Measurements from ENCODE around the gene C1orf210.

- TF ChIP-seq EZH2 (IDR thresholded peaks at IDR 0.05): no peak
- no peak for TF ChIP-seq POLR2AphosphoS5 (IDR thresholded peaks at IDR 0.05; ENCODE audit: borderline replicate concordance, low read depth, low read length)
Measured at GRCh38 chr1:43272161-43272560, 13.2 kb downstream of the C1orf210 start.

Data from SK-N-MC (cell line).